ENCODE measurements around the gene RABEP1. TPM values are rescaled to one million over a fixed set of nuclear protein-coding genes. Genes with fewer than 3 reads are reported as not detected.
A peak's percentile ranks its signal among the peaks of the same experiment; 100 is the strongest.

Gene RABEP1
- polyA plus RNA-seq, 3 donors, result 12.7 to 19.1 (median 13.7) TPM

DNA sequence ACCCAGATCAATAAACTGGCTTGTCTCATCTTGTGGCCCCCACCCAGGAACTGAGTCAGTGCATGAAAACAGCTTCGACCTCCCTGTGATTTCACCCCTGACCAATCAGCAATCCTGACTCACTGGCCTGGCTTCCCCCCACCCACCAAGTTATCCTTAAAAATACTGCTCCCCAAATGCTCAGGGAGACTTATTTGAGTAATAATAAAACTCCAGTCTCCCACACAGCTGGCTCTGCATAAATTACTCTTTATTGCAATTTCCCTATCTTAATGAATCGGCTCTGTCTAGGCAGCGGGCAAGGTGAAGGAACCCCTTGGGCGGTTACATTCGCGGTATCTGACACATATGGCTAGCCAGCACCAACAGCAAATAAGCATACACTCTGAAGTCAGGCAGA, 9.8 kb upstream of the RABEP1 start:
- no peaks in the 10 kb centered on the region for H3K27me3 ChIP-seq (ENCODE audit: control insufficient read depth in 2 of 2, insufficient read depth in 2 of 2, low read length in 2 of 2)
- no peaks in the 10 kb centered on the region for H3K4me1 ChIP-seq (ENCODE audit: control insufficient read depth in 1 of 2, insufficient read depth in 2 of 2, low read length in 2 of 2)
- intact Hi-C loops (cut with micrococcal nuclease), result no loop called here
- no peak for DNase-seq
- Mint-ChIP-seq H3K4me3 (no peak overlapping the region), H3K27ac (peak overlapping the region in 1 of 7 donors; percentile 31), H3K9me3 (peaks cover 0 to 2% (median 0%) of the 10 kb centered on the region in 7 donors), H3K27me3 (ENCODE audit: low read depth in 3 of 3) (peaks cover 0 to 10% (median 3%) of the 10 kb centered on the region in 3 donors), H3K4me1 (no peaks in the 10 kb centered on the region), H3K36me3 (no peaks in the 10 kb centered on the region)
- H3K27ac ChIP-seq (ENCODE audit: low read depth in 1 of 2, low read length in 2 of 2), result no peak overlapping the region
- 88% methylated on average over 6 of the region's 6 CpGs for WGBS (ENCODE audit: insufficient coverage)
- H2AFZ ChIP-seq (ENCODE audit: insufficient read depth, low read depth, low read length, poor library complexity, severe bottlenecking), result no peak overlapping the region
- H3K79me2 ChIP-seq (ENCODE audit: insufficient read depth, low read length), result no peaks in the 10 kb centered on the region
- H3K4me2 ChIP-seq (replicated peaks; ENCODE audit: extremely low read depth, low read length, poor library complexity, severe bottlenecking), result no peak overlapping the region
- H3K9ac ChIP-seq (ENCODE audit: insufficient read depth, low read length, poor library complexity, severe bottlenecking), result no peak overlapping the region
- H3K4me3 ChIP-seq (replicated peaks in 1 of 3; ENCODE audit: low read depth in 2 of 3, low read length in 3 of 3), result no peak overlapping the region
- H4K20me1 ChIP-seq (ENCODE audit: insufficient read depth, low read length), result no peaks in the 10 kb centered on the region
- H3K9me3 ChIP-seq (replicated peaks in 1 of 2; ENCODE audit: control insufficient read depth in 1 of 2, insufficient read depth in 1 of 2, low read length in 2 of 2), result no peaks in the 10 kb centered on the region
- H3K36me3 ChIP-seq (replicated peaks in 1 of 2; ENCODE audit: control insufficient read depth in 1 of 2, insufficient read depth in 2 of 2, low read length in 2 of 2), result no peaks in the 10 kb centered on the region
- TF ChIP-seq, protein P1, sequence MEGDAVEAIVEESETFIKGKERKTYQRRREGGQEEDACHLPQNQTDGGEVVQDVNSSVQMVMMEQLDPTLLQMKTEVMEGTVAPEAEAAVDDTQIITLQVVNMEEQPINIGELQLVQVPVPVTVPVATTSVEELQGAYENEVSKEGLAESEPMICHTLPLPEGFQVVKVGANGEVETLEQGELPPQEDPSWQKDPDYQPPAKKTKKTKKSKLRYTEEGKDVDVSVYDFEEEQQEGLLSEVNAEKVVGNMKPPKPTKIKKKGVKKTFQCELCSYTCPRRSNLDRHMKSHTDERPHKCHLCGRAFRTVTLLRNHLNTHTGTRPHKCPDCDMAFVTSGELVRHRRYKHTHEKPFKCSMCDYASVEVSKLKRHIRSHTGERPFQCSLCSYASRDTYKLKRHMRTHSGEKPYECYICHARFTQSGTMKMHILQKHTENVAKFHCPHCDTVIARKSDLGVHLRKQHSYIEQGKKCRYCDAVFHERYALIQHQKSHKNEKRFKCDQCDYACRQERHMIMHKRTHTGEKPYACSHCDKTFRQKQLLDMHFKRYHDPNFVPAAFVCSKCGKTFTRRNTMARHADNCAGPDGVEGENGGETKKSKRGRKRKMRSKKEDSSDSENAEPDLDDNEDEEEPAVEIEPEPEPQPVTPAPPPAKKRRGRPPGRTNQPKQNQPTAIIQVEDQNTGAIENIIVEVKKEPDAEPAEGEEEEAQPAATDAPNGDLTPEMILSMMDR (IDR thresholded peaks at IDR 0.05), result no peak

DNA sequence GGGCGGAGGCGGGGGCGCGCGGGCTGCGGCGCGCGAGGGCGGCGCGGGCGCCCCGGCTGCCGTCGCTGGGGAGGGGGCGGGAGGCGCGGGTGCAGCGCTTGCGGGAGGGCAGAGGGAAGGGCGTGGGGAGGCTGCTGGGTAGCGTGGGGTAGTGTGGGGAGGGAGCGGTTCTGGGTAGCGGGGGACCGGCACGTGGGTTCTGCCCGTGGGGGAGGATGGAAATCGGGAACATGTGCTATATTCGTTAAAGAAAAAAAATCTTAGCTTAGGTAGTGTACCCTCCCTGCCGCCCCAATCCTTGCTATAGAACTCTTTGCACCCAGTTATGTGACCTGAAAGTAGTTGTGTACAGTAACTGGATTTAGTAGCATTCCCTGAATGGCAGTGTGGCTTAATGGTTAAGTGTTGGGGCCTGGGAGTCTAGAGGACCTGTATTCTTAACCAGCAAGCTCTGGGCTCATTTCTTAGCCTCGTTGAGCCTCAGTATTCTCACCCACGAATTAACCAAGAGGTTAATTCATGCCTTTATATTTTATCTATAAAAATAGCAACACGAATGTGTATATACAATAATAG, 646 bp downstream of the RABEP1 start:
- H3K79me2 ChIP-seq (ENCODE audit: insufficient read depth, low read length), result peaks cover 52% of the 10 kb centered on the region
- peaks cover 32% of the 10 kb centered on the region for H3K4me1 Mint-ChIP-seq

More for the DNA sequence above, 646 bp downstream of the RABEP1 start:
- peak overlapping the region; percentile 80 for H3K9ac ChIP-seq (ENCODE audit: insufficient read depth, low read length, poor library complexity, severe bottlenecking)
- TF ChIP-seq, protein P1 (IDR thresholded peaks at IDR 0.05), result no peak
- H3K4me3 ChIP-seq (replicated peaks in 1 of 3; ENCODE audit: low read depth in 2 of 3, low read length in 3 of 3), result peak overlapping the region; percentile 44 to 85 (median 75)
- Mint-ChIP-seq H3K9me3 (no peaks in the 10 kb centered on the region), H3K27ac (peak overlapping the region; percentile 75 to 95 (median 88)), H3K36me3 (peaks cover 4 to 6% of the 10 kb centered on the region in 2 donors), H3K4me3 (peak overlapping the region; percentile 86 to 89), H3K27me3 (ENCODE audit: low read depth in 3 of 3) (no peaks in the 10 kb centered on the region)
- H3K4me1 ChIP-seq (ENCODE audit: control insufficient read depth in 1 of 2, insufficient read depth in 2 of 2, low read length in 2 of 2), result peaks cover 24 to 30% of the 10 kb centered on the region in 2 donors
- DNase-seq, result peak in 1 of 3 donors; percentile 27
- intact Hi-C loops (cut with micrococcal nuclease), result loop anchor here in 1 of 2 donors (5.0 kb wide), 1 partner anchor 170 kb away; the partner anchor contains the start of gene ZNF232
- no peaks in the 10 kb centered on the region for H3K36me3 ChIP-seq (replicated peaks in 1 of 2; ENCODE audit: control insufficient read depth in 1 of 2, insufficient read depth in 2 of 2, low read length in 2 of 2)
- 1% methylated on average over 23 of the region's 34 CpGs for WGBS (ENCODE audit: insufficient coverage)
- H3K27me3 ChIP-seq (ENCODE audit: control insufficient read depth in 2 of 2, insufficient read depth in 2 of 2, low read length in 2 of 2), result no peaks in the 10 kb centered on the region
- peak overlapping the region in 1 of 2 donors; percentile 52 for H3K27ac ChIP-seq (ENCODE audit: low read depth in 1 of 2, low read length in 2 of 2)
- H3K9me3 ChIP-seq (replicated peaks in 1 of 2; ENCODE audit: control insufficient read depth in 1 of 2, insufficient read depth in 1 of 2, low read length in 2 of 2), result no peaks in the 10 kb centered on the region
- peak overlapping the region; percentile 79 for H3K4me2 ChIP-seq (replicated peaks; ENCODE audit: extremely low read depth, low read length, poor library complexity, severe bottlenecking)
- H4K20me1 ChIP-seq (ENCODE audit: insufficient read depth, low read length), result peaks cover 51% of the 10 kb centered on the region
- H2AFZ ChIP-seq (ENCODE audit: insufficient read depth, low read depth, low read length, poor library complexity, severe bottlenecking), result peak overlapping the region; percentile 15
